Upper lobe of left lung (tissue), 4 donors: ENCODE data around the gene MAST4.

Source experiments
- CTCF ChIP-seq, 6 experiments: fragments of 450-650 bp in 4 of 6; fragments of 200-600 bp in 2 of 6; sonication (generic) in 2 of 6; IDR thresholded peaks; one replicate each; pipeline ENCODE4 v1.5.1; 2016 to 2019; ENCODE audit warnings: antibody characterized with exemption in 6 of 6
- POLR2A ChIP-seq, 4 donors: fragments of 450-650 bp; IDR thresholded peaks; one replicate each; pipeline ENCODE4 v1.5.1; 2016 to 2017; ENCODE audit warnings: antibody characterized with exemption in 4 of 4, mild to moderate bottlenecking in 2 of 4
- POLR2AphosphoS5 ChIP-seq, 2 donors: sonication (generic); formaldehyde crosslinking; IDR thresholded peaks; one replicate each; pipeline ENCODE4 v1.5.1; 2017; ENCODE audit warnings: antibody characterized with exemption in 2 of 2

GRCh38 chr5:67002832-67003684 is 406.9 kb downstream of the MAST4 start:
- TF ChIP-seq CTCF (IDR thresholded peaks at IDR 0.05) (no peak), POLR2AphosphoS5 (IDR thresholded peaks at IDR 0.05) (no peak), POLR2A (IDR thresholded peaks at IDR 0.05) (no peak)
